Loucy (cell line): Measurements from ENCODE around the gene TWNK.

ENCODE experiments used
- CTCF ChIP-seq: fragments of 200-600 bp; sonication (generic); conservative IDR thresholded peaks from 2 replicates; pipeline ENCODE4 v1.5.1; 2014; ENCODE audit warnings: mild to moderate bottlenecking, antibody characterized with exemption, low read length
- EZH2phosphoT487 ChIP-seq: fragments of 200-600 bp; IDR thresholded peaks from 2 replicates; pipeline ENCODE4 v1.6.1; 2018; ENCODE audit warnings: antibody characterized with exemption, mild to moderate bottlenecking, moderate library complexity, borderline replicate concordance

GRCh38 chr10:101014966-101015581, 27.7 kb downstream of the TWNK start:
- no peak for TF ChIP-seq CTCF
- no peak for TF ChIP-seq EZH2phosphoT487
